NCI-H2227 (cell line): Measurements from ENCODE around the gene RASGEF1C.
A peak's percentile ranks its signal among the peaks of the same experiment; 100 is the strongest.

Experiments used
- DNase-seq: peaks from one replicate; lab custom pipeline; 2025; ENCODE audit not compliant: unreplicated experiment; lab: John Stamatoyannopoulos, UW

The RASGEF1C gene

DNA sequence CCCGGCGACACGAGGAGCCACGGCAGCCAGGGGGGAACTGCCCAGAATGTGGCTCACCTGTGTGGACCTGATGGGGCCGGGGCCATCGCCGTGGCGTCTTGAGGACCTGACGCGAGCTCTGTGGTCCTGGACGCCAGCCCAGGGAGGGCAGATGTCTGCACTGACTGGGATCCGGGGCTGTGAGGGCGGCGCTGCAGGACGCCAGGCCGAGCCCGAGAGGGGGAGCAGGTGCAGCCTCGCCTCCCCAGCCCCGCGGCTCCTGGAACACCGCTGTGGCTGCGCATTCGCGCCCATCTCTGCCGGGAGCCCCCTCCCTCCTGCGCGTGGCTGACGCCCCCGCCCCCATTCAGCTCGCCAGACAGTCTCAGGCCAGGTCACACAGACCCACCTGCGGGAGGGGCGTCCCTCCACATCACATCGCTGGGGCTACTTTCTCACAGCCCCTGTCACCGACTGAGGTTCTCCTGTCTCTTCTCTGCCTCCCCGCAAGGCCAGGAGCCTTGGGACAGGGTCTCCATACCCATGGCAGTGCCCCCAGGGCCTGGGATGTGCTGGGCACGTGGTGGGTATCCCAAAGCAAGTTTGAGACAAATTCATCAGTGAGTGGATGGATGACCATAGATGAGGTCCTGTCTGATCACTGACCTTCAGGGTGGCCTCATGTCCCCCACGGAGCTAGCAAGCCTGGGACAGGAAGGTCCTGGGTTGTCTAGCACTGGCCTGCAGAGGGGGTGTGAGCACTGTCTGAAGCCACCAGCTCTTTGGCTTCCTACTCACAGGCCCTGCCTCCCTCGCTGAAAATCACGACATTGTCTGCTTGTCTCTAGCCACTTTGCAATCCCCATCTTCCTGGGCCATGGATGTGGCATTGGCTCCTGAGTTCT lies 47.3 kb downstream of the RASGEF1C start:
- peak; percentile 11 for DNase-seq

DNA sequence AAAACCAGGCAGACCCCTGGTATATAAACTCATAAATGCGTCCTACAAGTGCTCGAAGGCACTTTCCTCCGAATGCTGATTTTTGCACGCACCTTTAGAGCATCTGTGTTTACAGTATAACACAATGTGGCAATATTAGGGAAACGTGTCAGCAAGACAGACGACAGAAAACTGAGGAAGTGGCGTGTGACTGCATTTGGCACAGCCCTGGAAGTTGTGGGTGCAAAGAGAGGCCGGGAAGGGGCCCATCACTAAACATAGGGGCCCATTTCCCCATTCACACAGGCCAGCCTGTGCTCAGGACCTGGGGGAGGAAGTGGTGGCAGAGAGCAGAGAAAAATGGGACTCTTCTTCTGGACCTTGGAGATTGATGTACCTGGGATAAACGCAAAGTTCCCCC lies 48.2 kb downstream of the RASGEF1C start:
- DNase-seq: no peak

DNA sequence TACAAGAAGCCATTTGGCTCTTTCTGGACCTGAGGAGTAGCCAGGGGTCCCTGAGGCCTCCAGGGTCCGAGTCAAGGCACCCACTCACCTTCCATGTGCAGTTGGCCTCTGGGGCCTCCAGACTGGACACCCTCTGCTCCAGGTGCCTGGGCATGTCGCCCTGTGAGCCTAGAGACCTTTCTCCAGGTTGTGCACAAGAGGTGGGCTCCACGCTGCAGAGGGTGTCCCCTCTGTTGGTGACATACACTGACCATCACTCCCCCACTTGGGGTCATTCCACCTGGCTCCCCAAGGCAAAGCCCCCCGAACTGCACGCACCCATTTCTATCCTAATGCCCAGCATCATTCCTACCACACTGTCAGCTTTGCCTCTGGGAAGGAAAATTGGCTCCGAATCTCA lies 48.8 kb downstream of the RASGEF1C start:
- no peak for DNase-seq

DNA sequence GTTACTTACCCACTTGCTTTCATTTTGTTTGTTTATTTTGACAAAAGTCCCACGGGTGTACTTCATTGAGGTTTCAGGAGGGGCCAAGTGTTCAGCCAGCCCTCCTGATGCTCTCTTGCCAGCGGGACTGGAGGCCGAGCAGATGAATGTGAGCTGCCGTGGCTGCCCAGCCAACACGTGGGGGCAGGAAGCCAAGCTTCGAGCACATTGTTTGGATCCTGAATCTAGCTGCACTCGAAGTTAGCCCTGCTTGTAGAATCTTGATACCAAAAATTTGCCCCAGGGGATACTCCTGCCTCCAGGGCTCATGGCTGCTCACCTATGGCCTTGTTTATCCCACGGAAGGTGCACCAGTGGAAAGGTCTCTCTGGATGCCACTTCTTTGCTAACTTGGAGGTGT lies 49.3 kb downstream of the RASGEF1C start:
- DNase-seq: no peak

DNA sequence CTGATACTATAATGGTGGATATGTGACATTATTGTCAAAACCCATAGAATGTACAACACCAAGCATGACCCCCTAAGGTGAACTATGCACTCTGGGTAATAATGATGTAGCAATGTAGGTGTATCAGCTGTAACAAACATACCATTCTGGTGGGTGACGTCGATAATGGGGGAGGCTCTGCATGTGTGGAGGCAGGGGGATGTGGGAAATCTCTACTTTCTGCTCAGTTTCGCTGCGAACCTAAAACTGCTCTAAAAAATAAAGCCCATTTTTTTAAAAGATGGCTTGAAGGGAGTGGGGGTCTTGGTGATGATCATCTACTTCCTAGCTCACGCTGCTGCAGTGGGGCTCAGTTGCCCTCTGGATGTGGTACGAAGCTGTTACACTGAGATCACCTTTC lies 51.1 kb downstream of the RASGEF1C start:
- DNase-seq: no peak

DNA sequence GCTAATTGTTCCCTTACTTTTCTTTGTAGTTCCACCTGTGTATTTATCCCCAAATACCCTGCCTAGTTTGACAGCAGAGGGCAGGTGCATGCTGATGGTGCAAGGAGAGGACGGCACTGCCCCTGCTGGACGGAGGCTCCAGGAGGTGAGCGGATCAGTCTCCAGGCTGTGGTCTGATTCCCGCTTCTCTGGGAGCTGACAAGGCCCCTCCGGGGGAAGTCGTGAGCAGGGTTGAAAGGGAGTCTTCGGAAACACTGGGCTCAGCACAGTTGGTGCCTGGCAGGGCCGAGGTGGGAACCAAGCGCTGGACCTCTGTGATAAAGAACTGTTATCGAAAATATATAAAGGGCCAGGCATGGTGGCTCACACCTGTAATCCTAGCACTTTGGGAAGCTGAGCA lies 52.9 kb downstream of the RASGEF1C start:
- DNase-seq: no peak

DNA sequence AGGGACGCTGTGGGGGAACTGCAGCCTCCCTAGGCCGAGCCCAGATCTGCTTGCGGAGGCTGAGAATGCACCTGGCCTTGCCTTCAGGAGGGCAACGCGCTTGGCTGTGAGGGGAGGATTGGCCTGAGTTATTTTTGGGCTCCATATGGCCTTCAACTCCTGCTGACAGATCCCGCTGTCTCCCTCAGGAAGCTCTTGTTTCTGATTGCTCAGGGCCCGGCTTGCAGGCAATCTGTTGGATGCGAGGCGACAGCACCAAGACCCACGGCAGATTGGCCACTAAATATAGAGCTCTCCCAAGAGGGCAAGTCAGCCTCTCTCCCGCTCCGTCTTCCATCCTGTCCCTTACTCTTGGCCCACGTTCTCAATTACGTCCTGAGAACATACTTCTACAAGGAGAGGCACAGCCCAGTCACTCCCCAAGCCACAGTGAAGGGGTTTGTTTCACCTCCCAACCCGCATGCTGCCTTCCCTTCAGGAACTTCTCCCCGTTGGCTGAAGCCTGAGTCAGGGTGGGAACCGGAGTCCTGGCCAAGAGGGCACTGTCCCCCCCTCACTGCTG lies 53.6 kb downstream of the RASGEF1C start:
- no peak for DNase-seq

DNA sequence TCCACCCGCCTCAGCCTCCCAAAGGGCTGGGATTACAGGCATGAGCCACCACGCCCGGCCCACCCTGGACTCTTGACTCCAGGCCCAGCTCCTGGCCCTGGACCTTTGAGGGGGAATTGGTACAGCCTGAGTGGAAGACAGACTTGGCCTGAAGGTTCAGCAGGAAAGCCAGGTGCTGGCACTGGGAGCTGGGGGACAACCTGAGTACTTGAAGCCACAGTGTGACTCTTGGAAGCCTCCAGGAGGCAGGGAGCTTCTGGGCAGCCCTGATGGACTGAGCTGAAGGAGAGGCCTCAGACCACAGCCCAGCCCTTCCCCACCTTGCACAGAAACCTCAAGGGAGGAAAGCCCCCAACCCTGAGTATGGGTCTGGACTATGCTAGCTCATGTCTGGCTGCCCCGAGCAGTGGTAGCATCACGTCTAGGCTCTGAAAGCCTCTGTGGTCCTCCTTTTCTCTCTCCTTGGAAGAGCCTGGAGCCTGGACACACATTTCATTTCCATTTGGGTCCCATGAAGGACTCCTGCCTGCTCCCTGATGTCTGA lies 54.1 kb downstream of the RASGEF1C start:
- DNase-seq: no peak

DNA sequence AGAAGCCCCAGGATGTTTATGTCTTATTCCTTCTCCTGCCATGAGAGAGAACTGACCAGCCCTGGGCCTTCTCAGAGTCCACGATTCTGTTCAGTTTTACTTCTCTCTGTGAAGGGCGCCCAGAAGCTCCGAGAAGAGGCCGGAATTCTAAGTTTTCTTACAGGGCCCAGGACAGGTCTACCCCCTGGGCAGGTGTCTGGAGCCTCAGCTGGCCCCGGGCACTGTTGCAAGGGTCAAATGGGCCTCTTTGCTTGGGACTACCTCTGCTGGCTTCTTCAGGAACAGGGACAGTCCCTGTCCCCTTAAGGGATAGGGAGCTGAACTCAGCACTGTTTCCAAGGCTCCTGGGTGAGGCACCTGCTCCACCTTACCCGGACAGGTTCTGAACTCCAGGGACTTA lies 55.0 kb downstream of the RASGEF1C start:
- no peak for DNase-seq

DNA sequence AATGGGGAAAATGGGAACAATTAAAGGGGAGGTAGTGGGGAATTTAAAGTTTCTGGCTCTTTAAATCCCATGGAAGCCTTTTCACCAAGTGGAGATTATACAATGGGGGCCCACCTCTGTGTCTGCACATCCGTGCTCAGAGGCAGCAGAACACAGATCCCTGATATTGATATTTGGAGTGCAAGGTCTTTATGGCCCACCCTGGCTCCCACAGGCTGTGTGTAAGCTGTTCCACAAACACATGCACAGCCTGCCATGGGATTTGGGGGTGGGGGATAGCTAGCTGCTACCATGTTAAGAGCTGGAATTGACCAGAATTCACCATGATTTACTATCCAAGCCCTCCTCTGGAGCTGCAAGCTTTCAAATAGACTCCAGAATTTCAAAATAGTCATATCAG lies 55.9 kb downstream of the RASGEF1C start:
- DNase-seq: no peak

DNA sequence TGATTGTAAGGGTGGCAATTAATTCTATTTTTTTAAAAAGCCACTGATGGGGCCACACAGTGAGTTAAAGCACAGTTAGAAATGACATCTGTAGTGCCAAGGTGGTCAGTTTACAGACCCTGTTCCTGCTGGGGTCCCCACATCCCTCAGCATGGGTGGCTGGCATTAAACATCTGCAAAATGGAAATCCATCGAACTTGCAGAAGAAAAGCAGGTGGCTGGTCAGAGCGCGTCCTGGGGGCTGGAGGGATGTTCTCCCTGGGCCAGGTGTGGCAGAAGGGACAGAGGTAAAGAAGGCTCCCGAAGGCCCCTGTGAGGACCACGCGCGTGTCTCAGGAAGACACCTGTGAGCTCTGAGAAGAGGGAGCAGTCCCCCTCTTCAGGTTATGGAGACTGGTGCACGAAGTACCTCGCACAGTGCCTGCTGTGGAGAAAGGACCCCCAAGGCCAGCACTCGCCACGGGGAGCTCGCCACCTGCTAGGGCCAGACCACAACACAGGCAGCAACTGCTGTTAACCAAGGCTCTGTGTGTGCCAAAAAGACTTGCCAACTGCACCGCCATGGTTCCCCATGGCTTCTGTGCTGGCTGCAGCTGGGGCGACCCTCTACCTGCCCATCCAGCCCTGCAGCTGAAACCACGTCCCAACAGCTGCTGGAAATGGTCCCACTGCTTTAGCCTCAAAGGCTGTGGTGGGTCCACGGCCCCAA lies 65.2 kb downstream of the RASGEF1C start:
- no peak for DNase-seq

DNA sequence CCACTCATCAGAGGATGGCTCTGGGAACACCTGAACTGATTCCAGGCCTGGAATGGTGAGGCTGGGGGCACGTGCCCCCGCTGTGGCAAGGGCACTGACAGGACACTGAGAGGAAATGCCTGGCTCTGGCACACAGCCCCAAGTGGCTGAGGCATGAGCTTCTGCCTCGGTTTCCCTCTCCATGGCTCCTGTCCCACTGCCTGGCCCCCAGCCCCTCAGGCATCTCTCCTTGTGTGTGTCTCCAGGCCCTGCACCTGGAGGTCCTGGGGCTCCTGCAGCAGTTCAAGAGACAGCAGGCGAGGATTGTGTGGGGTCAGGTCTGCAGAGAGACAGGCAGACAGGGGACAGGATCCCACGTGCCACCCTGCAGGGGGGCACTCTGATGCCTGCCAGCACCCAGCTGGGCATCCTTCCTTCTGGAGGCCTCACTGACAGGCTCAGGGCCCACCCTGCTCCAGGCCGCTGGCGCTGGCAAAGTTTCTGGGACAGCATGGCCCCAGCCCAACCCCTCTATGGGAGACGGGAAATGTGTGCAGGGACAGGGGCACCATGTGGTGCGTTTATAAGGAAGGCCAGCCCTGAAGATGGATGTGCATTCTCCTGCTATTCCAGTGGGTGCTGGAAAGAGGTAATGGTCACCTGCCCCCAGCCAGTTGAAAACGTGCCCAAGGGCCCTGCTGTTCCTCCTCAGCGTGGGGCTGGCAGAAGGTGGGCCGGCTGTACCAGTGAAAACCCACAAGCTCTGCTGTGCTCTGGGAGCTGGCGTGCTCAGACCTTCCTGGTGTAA lies 66.0 kb downstream of the RASGEF1C start:
- no peak for DNase-seq

DNA sequence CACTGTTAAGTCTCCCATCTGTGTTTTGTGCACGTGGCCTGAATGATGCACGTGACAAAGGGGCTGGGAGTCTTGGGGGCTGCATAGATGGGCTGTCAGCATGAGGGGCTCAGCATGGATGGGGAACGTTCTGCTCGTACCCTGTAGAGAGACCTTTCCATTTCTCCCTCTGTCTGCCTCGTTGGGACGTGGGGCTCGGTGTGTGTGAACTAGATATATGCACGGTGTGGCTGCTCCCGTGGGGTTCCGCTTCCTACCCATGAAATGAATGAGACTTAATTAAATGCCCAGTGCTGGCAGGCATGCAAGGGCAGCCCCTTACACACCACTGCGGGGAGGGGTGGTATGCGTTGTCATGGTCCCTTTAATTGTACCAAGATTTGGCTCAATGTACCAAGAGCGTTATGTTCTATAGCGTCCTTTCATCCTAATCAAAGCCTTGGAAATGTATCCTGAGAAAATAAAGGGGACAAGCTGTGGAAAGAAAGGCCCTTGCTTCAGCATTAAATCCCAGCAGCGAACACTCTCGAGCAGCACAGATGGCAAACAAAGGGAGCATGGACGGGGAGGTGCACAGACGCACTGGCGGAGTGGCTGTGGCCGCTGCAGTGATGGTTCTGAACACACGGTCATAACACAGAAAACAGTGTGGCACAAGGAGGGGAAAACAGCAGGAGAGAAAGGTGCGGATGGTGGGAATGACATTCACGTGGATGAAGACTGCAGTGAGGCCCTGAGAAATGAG lies 66.8 kb downstream of the RASGEF1C start:
- no peak for DNase-seq

DNA sequence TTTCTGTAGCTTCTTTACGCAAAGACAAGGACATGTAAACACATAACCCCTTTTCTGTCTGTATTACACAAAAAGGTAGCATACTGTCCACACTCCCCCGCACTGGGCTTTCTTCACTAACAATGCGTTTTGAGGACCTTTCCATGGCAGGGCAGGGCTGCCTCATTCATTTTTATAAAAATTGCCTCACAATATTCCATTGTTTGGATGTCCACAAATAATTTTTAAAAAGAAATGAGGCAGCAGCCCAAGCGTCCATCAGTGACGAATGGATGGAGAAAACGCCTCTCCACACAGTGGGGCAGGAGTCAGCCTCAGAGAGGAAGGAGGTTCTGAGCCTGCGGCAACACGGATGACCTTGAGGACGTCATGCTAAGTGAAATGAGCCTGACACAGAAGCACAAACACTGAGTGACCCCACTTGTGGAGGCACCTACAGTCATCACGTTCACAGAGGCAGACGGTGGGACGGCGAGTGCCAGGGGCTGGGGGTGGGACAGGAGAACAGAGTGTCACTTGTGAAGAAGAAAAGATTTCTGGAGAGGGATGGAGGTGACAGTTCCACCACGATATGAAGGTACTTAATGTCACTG lies 67.8 kb downstream of the RASGEF1C start:
- no peak for DNase-seq

DNA sequence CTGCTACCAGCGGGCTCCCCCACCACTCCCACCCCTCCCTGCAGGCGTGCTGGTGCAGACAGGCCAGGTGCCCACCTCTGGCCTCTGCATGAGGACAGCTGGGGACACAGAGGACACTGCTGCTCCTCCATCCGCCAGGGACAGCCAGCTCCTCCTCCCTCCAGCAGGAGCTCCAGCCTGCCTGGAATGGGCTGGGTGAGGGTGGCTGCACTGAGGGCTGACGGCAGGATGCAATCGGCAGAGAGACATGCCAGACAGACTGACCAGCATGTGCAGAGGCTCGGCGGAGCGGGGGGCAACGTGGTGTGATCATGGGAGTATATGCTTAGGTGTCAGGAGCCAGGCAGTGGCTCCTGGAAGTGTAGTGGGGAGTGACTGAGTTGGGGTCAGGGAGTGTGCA lies 68.4 kb downstream of the RASGEF1C start:
- DNase-seq: no peak

DNA sequence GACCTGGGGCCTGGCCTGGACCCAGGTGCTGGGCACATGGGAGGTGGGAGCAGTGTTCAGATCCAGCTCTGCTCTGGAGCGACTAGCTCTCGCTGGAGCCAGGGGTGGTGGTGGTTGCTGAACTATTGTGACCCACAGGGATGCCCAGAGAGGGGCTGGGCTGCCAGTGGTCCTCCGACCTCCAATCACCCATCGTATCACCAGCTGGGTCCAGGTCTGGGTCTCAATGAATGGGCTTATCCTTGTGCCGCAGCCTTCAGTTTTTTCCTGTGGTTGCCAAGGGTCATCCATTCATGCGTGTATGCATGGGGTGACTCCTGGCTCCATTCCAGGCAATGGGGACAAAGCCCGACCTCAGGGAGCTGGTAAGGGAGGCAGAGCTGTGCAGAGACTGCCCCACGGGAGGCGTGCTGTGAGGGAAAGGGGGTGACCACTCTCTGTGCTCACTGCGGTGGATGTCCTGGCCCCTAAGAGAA lies 68.9 kb downstream of the RASGEF1C start:
- no peak for DNase-seq

DNA sequence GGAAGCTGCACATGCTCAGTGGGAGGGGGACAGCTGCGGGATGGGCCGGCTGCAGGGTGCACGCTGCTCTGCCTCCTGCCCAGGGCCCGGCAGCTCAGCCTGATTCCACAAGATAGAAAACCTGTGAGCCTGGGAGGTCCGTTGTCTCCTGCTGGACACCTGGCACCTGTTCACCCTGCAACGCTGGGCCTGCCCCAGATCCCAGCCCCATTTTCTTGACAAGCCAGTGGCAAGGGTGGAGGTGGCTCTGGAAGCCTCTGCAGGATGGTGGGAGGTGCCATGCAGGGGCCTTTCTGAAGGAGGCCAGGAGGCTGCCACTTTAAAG lies 69.3 kb downstream of the RASGEF1C start:
- no peak for DNase-seq

DNA sequence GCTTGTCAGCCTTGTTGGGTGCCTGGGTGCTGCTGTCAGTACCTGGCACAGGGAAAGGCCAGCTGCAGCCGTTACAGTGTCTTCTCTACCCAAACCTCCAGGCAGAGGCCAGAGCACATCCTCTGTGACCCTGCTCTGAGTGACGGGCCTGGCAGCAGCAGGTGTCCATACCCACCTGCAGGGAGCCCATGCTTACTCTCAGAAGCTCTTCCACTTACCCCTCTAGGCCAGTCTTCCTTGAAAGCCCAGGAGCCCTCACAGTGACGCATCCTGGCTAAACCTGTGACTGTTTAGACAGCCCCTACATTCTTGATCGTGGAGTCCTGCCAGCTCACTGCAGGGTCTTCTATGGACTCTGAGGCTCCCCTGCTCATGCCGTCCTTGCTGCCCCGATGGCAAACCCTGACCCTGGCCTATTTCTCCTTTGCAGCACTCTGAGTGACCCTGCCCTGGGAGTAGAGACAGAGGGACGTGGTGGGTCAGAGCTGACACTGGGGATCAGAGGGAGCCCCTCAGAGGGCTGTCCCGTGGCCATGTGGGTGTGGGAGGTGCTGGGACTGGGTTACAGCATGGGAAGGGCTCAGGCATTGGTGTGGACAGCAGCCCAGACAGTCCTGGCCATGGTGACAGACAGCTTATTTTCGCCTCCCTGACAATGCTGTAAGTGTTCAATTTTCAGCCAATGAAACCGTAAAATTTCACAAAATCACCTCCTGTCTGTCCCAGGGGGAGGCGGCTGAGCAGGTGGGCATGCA lies 69.9 kb downstream of the RASGEF1C start:
- no peak for DNase-seq

DNA sequence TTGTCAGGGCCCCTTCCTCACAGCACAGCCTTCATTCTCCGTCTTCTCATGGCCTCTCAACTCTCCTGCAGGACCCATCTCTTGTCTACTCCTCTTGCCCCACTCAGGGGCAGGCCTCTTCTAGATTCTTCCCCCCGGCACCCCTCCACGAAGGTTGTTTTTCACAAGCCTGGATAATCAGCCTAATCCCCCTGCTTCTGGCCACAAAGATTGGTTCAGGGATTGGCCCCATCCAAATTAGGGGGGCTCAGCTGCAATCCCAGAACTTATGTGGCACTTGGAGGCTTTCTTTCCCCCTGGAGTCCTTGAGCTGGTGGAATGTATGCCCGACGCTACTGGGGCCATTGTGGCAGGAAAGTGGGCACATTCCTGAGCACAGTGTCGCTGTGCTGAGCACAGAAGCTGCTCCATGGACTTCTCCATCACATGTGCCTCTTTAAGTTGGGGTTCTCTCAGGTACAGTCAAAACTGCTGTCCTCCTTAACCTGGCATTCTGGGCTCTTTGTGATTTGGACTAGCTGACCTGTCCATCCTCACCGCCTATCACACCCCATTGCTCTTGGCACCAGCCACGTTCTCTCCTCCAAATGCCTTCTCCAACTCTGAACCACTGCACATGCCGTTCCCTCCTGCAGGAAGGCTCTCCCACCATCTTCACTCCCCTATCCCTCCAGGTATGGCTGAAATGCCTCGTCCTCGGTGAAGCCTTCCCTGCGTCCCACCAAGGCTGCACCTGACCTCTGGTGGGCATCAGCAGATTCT lies 70.6 kb downstream of the RASGEF1C start:
- no peak for DNase-seq
